ENCODE data around the gene NKPD1. TPM values are rescaled to one million over a fixed set of nuclear protein-coding genes. Genes with fewer than 3 reads are reported as not detected.

Gene NKPD1
- total RNA-seq, 1 donor from 2014 or later, result 0.11 TPM

DNA sequence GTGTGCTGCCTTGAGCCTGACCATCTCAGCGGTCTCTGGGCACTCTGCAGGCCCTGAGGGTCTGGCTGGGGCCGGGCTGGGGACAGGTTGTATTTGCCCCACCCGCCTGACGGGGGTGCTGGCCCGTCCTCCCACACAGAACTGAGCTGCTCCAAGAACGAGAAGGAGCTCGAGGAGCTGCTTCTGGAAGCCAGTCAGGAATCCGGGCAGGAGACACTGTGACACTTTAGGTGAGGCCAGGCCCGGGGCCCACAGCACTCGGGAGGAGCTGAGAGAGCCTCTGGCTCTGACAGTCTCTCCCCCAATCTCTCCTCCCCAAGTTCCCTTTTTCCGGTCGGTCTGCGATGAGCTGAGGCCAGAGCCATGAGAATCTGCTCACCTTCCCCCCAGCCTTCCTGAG is 14.5 kb downstream of the NKPD1 start:
- Mint-ChIP-seq H3K4me3 (no peak overlapping the region), H3K27ac (no peak overlapping the region), H3K36me3 (ENCODE audit: low read depth) (peaks cover 20% of the 10 kb centered on the region), H3K27me3 (no peaks in the 10 kb centered on the region), H3K9me3 (no peaks in the 10 kb centered on the region), H3K4me1 (no peaks in the 10 kb centered on the region)
- ATAC-seq (ENCODE audit: low read depth) (no peak), DNase-seq (no peak)
- intact Hi-C loops (cut with micrococcal nuclease), result no loop called here
- CTCF ChIA-PET, result no interaction called here
- TF ChIP-seq, protein P1, sequence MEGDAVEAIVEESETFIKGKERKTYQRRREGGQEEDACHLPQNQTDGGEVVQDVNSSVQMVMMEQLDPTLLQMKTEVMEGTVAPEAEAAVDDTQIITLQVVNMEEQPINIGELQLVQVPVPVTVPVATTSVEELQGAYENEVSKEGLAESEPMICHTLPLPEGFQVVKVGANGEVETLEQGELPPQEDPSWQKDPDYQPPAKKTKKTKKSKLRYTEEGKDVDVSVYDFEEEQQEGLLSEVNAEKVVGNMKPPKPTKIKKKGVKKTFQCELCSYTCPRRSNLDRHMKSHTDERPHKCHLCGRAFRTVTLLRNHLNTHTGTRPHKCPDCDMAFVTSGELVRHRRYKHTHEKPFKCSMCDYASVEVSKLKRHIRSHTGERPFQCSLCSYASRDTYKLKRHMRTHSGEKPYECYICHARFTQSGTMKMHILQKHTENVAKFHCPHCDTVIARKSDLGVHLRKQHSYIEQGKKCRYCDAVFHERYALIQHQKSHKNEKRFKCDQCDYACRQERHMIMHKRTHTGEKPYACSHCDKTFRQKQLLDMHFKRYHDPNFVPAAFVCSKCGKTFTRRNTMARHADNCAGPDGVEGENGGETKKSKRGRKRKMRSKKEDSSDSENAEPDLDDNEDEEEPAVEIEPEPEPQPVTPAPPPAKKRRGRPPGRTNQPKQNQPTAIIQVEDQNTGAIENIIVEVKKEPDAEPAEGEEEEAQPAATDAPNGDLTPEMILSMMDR (IDR thresholded peaks at IDR 0.05), result no peak
- POLR2A ChIA-PET, result interaction anchor here (1.5 kb wide), 1 partner anchor 67 kb away, joined by 4 read pairs; the partner anchor contains the start of gene GEMIN7

GRCh38 chr19:45145270-45146189 is 15.3 kb downstream of the NKPD1 start:
- no peak overlapping the region for H3K27ac Mint-ChIP-seq
- no peaks in the 10 kb centered on the region for H3K9me3 Mint-ChIP-seq
- H3K27me3 Mint-ChIP-seq, result no peaks in the 10 kb centered on the region
- no peak for DNase-seq
- H3K36me3 Mint-ChIP-seq (ENCODE audit: low read depth), result peaks cover 24% of the 10 kb centered on the region
- H3K4me3 Mint-ChIP-seq, result no peak overlapping the region
- intact Hi-C loops (cut with micrococcal nuclease), result no loop called here
- no peak for ATAC-seq (ENCODE audit: low read depth)
- CTCF ChIA-PET, result no interaction called here
- H3K4me1 Mint-ChIP-seq, result no peaks in the 10 kb centered on the region
- TF ChIP-seq, protein P1 (IDR thresholded peaks at IDR 0.05), result no peak
- POLR2A ChIA-PET, result interaction anchor here (1.5 kb wide), 1 partner anchor 66 kb away, joined by 4 read pairs; the partner anchor contains the start of gene GEMIN7

DNA sequence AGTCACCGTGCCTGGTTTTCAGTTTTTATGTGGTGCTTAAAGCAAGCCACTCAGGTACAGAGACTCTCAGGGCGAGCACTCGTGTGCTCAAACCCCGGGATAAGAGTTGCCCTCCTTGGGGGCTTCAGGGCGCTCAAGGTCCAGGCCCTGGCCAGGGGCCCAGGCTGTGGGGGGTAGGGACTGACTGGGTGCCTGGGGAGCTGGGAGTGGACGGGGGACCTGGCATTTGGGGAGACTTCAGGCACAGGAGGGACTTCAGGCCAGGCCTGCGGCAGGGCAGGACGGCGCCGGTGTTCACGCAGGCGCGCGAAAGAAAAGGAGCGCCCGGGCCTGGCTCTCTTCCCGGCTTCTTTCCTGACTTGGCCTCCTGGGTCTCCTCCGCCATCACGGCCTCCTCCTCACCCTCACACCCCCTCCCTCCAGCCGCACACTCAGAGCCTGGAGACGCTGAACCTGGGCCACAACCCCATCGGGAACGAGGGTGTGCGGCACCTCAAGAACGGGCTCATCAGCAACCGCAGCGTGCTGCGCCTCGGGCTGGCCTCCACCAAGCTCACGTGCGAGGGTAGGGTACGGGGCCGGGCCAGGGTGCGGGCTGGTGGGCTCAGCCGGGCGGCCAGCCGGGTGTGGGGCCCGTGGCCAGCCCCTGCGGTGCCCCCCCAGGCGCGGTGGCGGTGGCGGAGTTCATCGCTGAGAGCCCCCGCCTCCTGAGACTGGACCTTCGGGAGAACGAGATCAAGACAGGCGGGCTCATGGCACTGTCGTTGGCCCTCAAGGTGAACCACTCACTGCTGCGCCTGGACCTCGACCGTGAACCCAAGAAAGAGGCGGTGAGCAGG is 16.1 kb downstream of the NKPD1 start:
- H3K36me3 Mint-ChIP-seq (ENCODE audit: low read depth), result peaks cover 24% of the 10 kb centered on the region
- ChIA-PET POLR2A (interaction anchor here (1.5 kb wide), 1 partner anchor 66 kb away, joined by 4 read pairs; the partner anchor contains the start of gene GEMIN7), CTCF (interaction anchor here (1.2 kb wide), 1 partner anchor 8 kb away, joined by 3 read pairs; no protein-coding TSS in a partner anchor)
- DNase-seq (no peak), ATAC-seq (ENCODE audit: low read depth) (no peak)
- no peaks in the 10 kb centered on the region for H3K27me3 Mint-ChIP-seq
- no peaks in the 10 kb centered on the region for H3K4me1 Mint-ChIP-seq
- TF ChIP-seq, protein P1 (IDR thresholded peaks at IDR 0.05), result no peak
- H3K4me3 Mint-ChIP-seq, result no peak overlapping the region
- intact Hi-C loops (cut with micrococcal nuclease), result no loop called here
- H3K9me3 Mint-ChIP-seq, result no peaks in the 10 kb centered on the region
- H3K27ac Mint-ChIP-seq, result no peak overlapping the region

DNA sequence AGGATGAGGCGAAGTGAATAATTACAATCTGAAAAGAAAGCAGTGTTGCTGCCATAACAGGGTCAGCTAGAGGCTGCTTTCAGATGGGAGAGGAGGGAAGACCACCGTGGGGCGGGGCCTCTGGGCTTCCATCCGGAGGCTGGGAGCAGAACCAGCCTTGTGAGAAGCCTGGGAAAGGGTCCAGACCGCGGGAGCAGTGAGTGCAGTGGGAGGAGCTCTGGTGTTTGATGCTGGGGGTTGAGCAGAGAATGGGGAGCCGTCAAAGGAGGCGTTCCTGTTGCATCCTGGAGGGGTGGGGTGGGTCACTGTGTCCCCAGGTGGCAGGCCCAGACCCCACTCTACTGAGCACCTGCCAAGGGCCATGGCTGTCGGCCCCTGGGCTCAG is 18.1 kb downstream of the NKPD1 start:
- ChIA-PET CTCF (no interaction called here), POLR2A (interaction anchor here (0.6 kb wide), 2 partner anchors 54 to 128 kb away, joined by 4 to 5 read pairs; no protein-coding TSS in a partner anchor)
- peaks cover 5% of the 10 kb centered on the region for H3K4me1 Mint-ChIP-seq
- H3K4me3 Mint-ChIP-seq, result no peak overlapping the region
- DNase-seq (no peak), ATAC-seq (ENCODE audit: low read depth) (no peak)
- TF ChIP-seq, protein P1 (IDR thresholded peaks at IDR 0.05), result no peak
- H3K27ac Mint-ChIP-seq, result no peak overlapping the region
- peaks cover 24% of the 10 kb centered on the region for H3K36me3 Mint-ChIP-seq (ENCODE audit: low read depth)
- intact Hi-C loops (cut with micrococcal nuclease), result no loop called here
- no peaks in the 10 kb centered on the region for H3K27me3 Mint-ChIP-seq
- H3K9me3 Mint-ChIP-seq, result no peaks in the 10 kb centered on the region
